SJSA1 (cell line): Measurements from ENCODE around the gene BRINP1. TPM values are rescaled to one million over a fixed set of nuclear protein-coding genes. Genes with fewer than 3 reads are reported as not detected.

ENCODE experiments used
- DNase-seq, 2 experiments: peaks; one replicate each; pipeline ENCODE4 v3.0.0-alpha.2; 2015 to 2020; ENCODE audit warnings: low spot score in 2 of 2, low read depth in 1 of 2
- H3K27ac ChIP-seq: fragments of 250-450 bp; sonication (Bioruptor Pico); 2 replicates; pipeline ENCODE4 v1.5.1; 2020; ENCODE audit warnings: mild to moderate bottlenecking, moderate library complexity
- H3K27me3 ChIP-seq: fragments of 250-450 bp; sonication (Bioruptor Pico); replicated peaks from 2 replicates; pipeline ENCODE4 v1.5.1; 2020; ENCODE audit warnings: mild to moderate bottlenecking, moderate library complexity
- H3K36me3 ChIP-seq: fragments of 250-450 bp; sonication (Bioruptor Pico); 2 replicates; pipeline ENCODE4 v1.5.1; 2020; ENCODE audit warnings: mild to moderate bottlenecking
- H3K4me1 ChIP-seq: fragments of 250-450 bp; sonication (Bioruptor Pico); replicated peaks from 2 replicates; pipeline ENCODE4 v1.6.1; 2021; ENCODE audit warnings: mild to moderate bottlenecking
- H3K4me3 ChIP-seq: fragments of 250-450 bp; sonication (Bioruptor Pico); 2 replicates; pipeline ENCODE4 v1.5.1; 2020; ENCODE audit warnings: mild to moderate bottlenecking
- H3K9me3 ChIP-seq: fragments of 250-450 bp; sonication (Bioruptor Pico); replicated peaks from 2 replicates; pipeline ENCODE4 v1.5.1; 2020; ENCODE audit warnings: mild to moderate bottlenecking
- total RNA-seq: library from RNA; depleted of rRNA; stranded (reverse); fragments of >200 nt; shearing (Covaris generic); gene quantifications from 2 replicates; pipeline ENCODE4 v1.2.3, GENCODE V29; 2014; rRNA removed

The BRINP1 gene
- not detected in 2 replicates for total RNA-seq

GRCh38 chr9:119368681-119369581 lies at the start of gene BRINP1:
Gene BRINP1, minus strand, starts transcription at chr9:119369435. Its CDS starts 56,080 bp downstream, at chr9:119313355.
- Histone ChIP-seq H3K9me3 (no peaks in the 10 kb centered on the region), H3K27me3 (no peaks in the 10 kb centered on the region), H3K36me3 (no peaks in the 10 kb centered on the region), H3K27ac (no peak within 1 kb of the TSS), H3K4me1 (no peaks in the 10 kb centered on the region), H3K4me3 (no peak within 1 kb of the TSS)
- no peak for DNase-seq

GRCh38 chr9:119418721-119419120 lies 49.5 kb upstream of the BRINP1 start:
- no peaks in the 10 kb centered on the region for H3K27me3 ChIP-seq
- H3K4me3 ChIP-seq: no peak overlapping the region
- DNase-seq: no peak
- no peaks in the 10 kb centered on the region for H3K36me3 ChIP-seq
- no peaks in the 10 kb centered on the region for H3K9me3 ChIP-seq
- H3K4me1 ChIP-seq: no peaks in the 10 kb centered on the region
- H3K27ac ChIP-seq: no peak overlapping the region

GRCh38 chr9:119416793-119417192 lies 47.6 kb upstream of the BRINP1 start:
- Histone ChIP-seq H3K36me3 (no peaks in the 10 kb centered on the region), H3K27ac (no peak overlapping the region), H3K27me3 (no peaks in the 10 kb centered on the region), H3K4me3 (no peak overlapping the region), H3K4me1 (no peaks in the 10 kb centered on the region), H3K9me3 (no peaks in the 10 kb centered on the region)
- DNase-seq: no peak

GRCh38 chr9:119412399-119412798 lies 43.2 kb upstream of the BRINP1 start:
- H3K4me3 ChIP-seq: no peak overlapping the region
- H3K9me3 ChIP-seq: no peaks in the 10 kb centered on the region; the same call in 1 of the 2 replicates
- H3K36me3 ChIP-seq: no peaks in the 10 kb centered on the region
- DNase-seq: no peak
- no peaks in the 10 kb centered on the region for H3K4me1 ChIP-seq
- no peak overlapping the region for H3K27ac ChIP-seq
- no peaks in the 10 kb centered on the region for H3K27me3 ChIP-seq

GRCh38 chr9:119409552-119409951 lies 40.3 kb upstream of the BRINP1 start:
- no peak overlapping the region for H3K27ac ChIP-seq
- H3K9me3 ChIP-seq: no peaks in the 10 kb centered on the region; the same call in 1 of the 2 replicates
- H3K36me3 ChIP-seq: no peaks in the 10 kb centered on the region
- no peak overlapping the region for H3K4me3 ChIP-seq
- no peaks in the 10 kb centered on the region for H3K4me1 ChIP-seq
- no peak for DNase-seq
- no peaks in the 10 kb centered on the region for H3K27me3 ChIP-seq

GRCh38 chr9:119400606-119401005 lies 31.4 kb upstream of the BRINP1 start:
- no peak overlapping the region for H3K27ac ChIP-seq
- H3K27me3 ChIP-seq: no peaks in the 10 kb centered on the region
- no peak overlapping the region for H3K4me3 ChIP-seq
- no peak for DNase-seq
- no peaks in the 10 kb centered on the region for H3K9me3 ChIP-seq
- no peaks in the 10 kb centered on the region for H3K36me3 ChIP-seq
- H3K4me1 ChIP-seq: no peaks in the 10 kb centered on the region

GRCh38 chr9:119398350-119398749 lies 29.1 kb upstream of the BRINP1 start:
- Histone ChIP-seq H3K9me3 (no peaks in the 10 kb centered on the region), H3K4me3 (no peak overlapping the region), H3K27ac (no peak overlapping the region), H3K4me1 (no peaks in the 10 kb centered on the region), H3K27me3 (no peaks in the 10 kb centered on the region), H3K36me3 (no peaks in the 10 kb centered on the region)
- DNase-seq: no peak

GRCh38 chr9:119391878-119392277 lies 22.6 kb upstream of the BRINP1 start:
- no peaks in the 10 kb centered on the region for H3K4me1 ChIP-seq
- no peaks in the 10 kb centered on the region for H3K9me3 ChIP-seq
- H3K4me3 ChIP-seq: no peak overlapping the region
- no peak overlapping the region for H3K27ac ChIP-seq
- no peaks in the 10 kb centered on the region for H3K36me3 ChIP-seq
- H3K27me3 ChIP-seq: no peaks in the 10 kb centered on the region
- DNase-seq: no peak

- DNase-seq: no peak
- Histone ChIP-seq H3K36me3 (no peaks in the 10 kb centered on the region), H3K27ac (no peak overlapping the region), H3K4me1 (no peaks in the 10 kb centered on the region), H3K27me3 (no peaks in the 10 kb centered on the region), H3K9me3 (0 out of 2 replicates have a peak, but pooled peaks cover 5% of the 10 kb centered on the region), H3K4me3 (no peak overlapping the region)
These were observed 6.7 kb upstream of the BRINP1 start for GRCh38 chr9:119375892-119376291.

- Histone ChIP-seq H3K9me3 (0 out of 2 replicates have a peak, but pooled peaks cover 5% of the 10 kb centered on the region), H3K27ac (no peak overlapping the region), H3K4me1 (no peaks in the 10 kb centered on the region), H3K4me3 (no peak overlapping the region), H3K36me3 (no peaks in the 10 kb centered on the region), H3K27me3 (no peaks in the 10 kb centered on the region)
- no peak for DNase-seq
These were observed 3.7 kb upstream of the BRINP1 start for GRCh38 chr9:119372951-119373350.

- no peak overlapping the region for H3K27ac ChIP-seq
- 0 out of 2 replicates have a peak, but pooled peaks cover 5% of the 10 kb centered on the region for H3K9me3 ChIP-seq
- DNase-seq: no peak
- H3K4me3 ChIP-seq: no peak overlapping the region
- H3K36me3 ChIP-seq: no peaks in the 10 kb centered on the region
- H3K4me1 ChIP-seq: no peaks in the 10 kb centered on the region
- H3K27me3 ChIP-seq: no peaks in the 10 kb centered on the region
These were observed 1.6 kb upstream of the BRINP1 start for GRCh38 chr9:119370816-119371215.

- Histone ChIP-seq H3K27me3 (no peaks in the 10 kb centered on the region), H3K27ac (no peak overlapping the region), H3K4me1 (no peaks in the 10 kb centered on the region), H3K36me3 (no peaks in the 10 kb centered on the region), H3K9me3 (no peaks in the 10 kb centered on the region), H3K4me3 (no peak overlapping the region)
- no peak for DNase-seq
These were observed 588 bp upstream of the BRINP1 start for GRCh38 chr9:119369680-119370366.

- Histone ChIP-seq H3K4me3 (no peak overlapping the region), H3K4me1 (no peaks in the 10 kb centered on the region), H3K9me3 (no peaks in the 10 kb centered on the region), H3K36me3 (no peaks in the 10 kb centered on the region), H3K27me3 (no peaks in the 10 kb centered on the region), H3K27ac (no peak overlapping the region)
- no peak for DNase-seq
These were observed 1.1 kb downstream of the BRINP1 start for GRCh38 chr9:119368179-119368578.

- H3K4me1 ChIP-seq: no peaks in the 10 kb centered on the region
- no peaks in the 10 kb centered on the region for H3K36me3 ChIP-seq
- no peak for DNase-seq
- H3K4me3 ChIP-seq: no peak overlapping the region
- H3K27me3 ChIP-seq: no peaks in the 10 kb centered on the region
- no peaks in the 10 kb centered on the region for H3K9me3 ChIP-seq
- H3K27ac ChIP-seq: no peak overlapping the region
These were observed 1.6 kb downstream of the BRINP1 start for GRCh38 chr9:119367683-119368075.
